GM23248 (cell line): ENCODE measurements around the gene PTPRN2.

Experiments used
- EZH2 ChIP-seq: fragments of 200-600 bp; sonication (generic); IDR thresholded peaks from 2 replicates; pipeline ENCODE4 v1.6.1; 2018; ENCODE audit warnings: antibody characterized with exemption, mild to moderate bottlenecking; ENCODE audit not compliant: insufficient read depth, poor library complexity, severe bottlenecking
- EZH2phosphoT487 ChIP-seq: fragments of 200-600 bp; sonication (generic); IDR thresholded peaks from 2 replicates; pipeline ENCODE4 v1.6.1; 2018; ENCODE audit warnings: antibody characterized with exemption, moderate library complexity, mild to moderate bottlenecking, low read depth; ENCODE audit not compliant: insufficient read depth

DNA sequence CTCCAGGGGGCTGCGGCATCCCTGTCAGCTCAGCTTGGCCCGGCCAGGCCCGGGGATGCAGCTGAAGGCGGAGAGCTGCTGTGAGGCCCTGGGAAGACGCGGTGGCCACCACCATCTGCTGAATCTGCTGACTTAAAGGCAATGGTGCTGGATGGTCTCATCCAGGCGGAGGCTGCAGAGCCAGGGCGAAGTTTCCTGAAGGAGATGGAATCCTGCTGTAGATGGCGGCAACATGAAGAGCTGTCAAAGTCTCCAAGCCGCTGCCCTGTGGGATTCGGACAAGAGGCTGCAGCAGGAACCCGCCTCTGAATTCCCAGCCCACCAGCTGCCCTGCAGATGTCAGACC is 200.1 kb downstream of the PTPRN2 start:
- TF ChIP-seq EZH2 (no peak), EZH2phosphoT487 (no peak)
